Lung (tissue), 12 donors: ENCODE measurements around the gene MEGF10. TPM values are rescaled to one million over a fixed set of nuclear protein-coding genes. Genes with fewer than 3 reads are reported as not detected.

Source experiments
- ATAC-seq: fragments of 200-7000 bp; cut with Tn5 transposase; one replicate; pipeline ENCODE4 v1.9.1; 2020; ENCODE audit warnings: moderate number of reproducible peaks; ENCODE audit not compliant: insufficient read depth, low FRiP score
- DNase-seq, 3 donors: peaks; one replicate each; pipeline ENCODE4 v3.0.0-alpha.2; 2013 to 2017
- H3K27ac ChIP-seq, 2 donors: one replicate each; pipeline ENCODE4 v1.5.1; 2013; ENCODE audit warnings: mild to moderate bottlenecking in 2 of 2, moderate library complexity in 2 of 2, control low read depth in 1 of 2, inconsistent platforms in 1 of 2, low read depth in 1 of 2, low read length in 1 of 2
- H3K27me3 ChIP-seq, 3 donors: one replicate each; pipeline ENCODE4 v1.5.1; 2013; ENCODE audit warnings: low read length in 2 of 3; ENCODE audit not compliant: control insufficient read depth in 3 of 3, insufficient read depth in 3 of 3
- H3K36me3 ChIP-seq, 4 donors: one replicate each; pipeline ENCODE4 v1.5.1; 2013; ENCODE audit warnings: low read length in 4 of 4, mild to moderate bottlenecking in 1 of 4, moderate library complexity in 1 of 4; ENCODE audit not compliant: control insufficient read depth in 4 of 4, insufficient read depth in 4 of 4
- H3K4me1 ChIP-seq, 5 donors: one replicate each; pipeline ENCODE4 v1.5.1; 2013; ENCODE audit warnings: low read length in 5 of 5, mild to moderate bottlenecking in 2 of 5, moderate library complexity in 1 of 5; ENCODE audit not compliant: control insufficient read depth in 5 of 5, insufficient read depth in 5 of 5
- H3K4me3 ChIP-seq: one replicate; pipeline ENCODE4 v1.5.1; 2013; ENCODE audit warnings: mild to moderate bottlenecking, control low read depth, moderate library complexity
- H3K9ac ChIP-seq, 2 donors: one replicate each; pipeline ENCODE4 v1.5.1; 2013; ENCODE audit warnings: low read length in 2 of 2, control low read depth in 1 of 2; ENCODE audit not compliant: insufficient read depth in 1 of 2
- H3K9me3 ChIP-seq, 4 donors: one replicate each; pipeline ENCODE4 v1.5.1; 2013; ENCODE audit warnings: low read length in 3 of 4, mild to moderate bottlenecking in 1 of 4, moderate library complexity in 1 of 4; ENCODE audit not compliant: control insufficient read depth in 4 of 4, insufficient read depth in 3 of 4
- CTCF ChIP-seq: IDR thresholded peaks from 2 replicates; pipeline ENCODE4 v1.5.1; 2012; ENCODE audit warnings: mild to moderate bottlenecking; ENCODE audit errors: control extremely low read depth, extremely low read depth
- WGBS, 2 donors: extraction: QIAGEN DNeasy Blood & Tissue Kit; methylation state at CpG; one replicate each; pipeline ENCODE4 v1.1.7; 2013; 5-methylcytosine and 5-hydroxymethylcytosine counted together
- polyA plus RNA-seq, 2 donors: library from polyadenylated mRNA; stranded (reverse); fragments of 200-250 nt; gene quantifications; one replicate each; pipeline ENCODE4 v1.2.1, GENCODE V29; 2013
- total RNA-seq, 2 donors: library from RNA; depleted of rRNA in 1 of 2; stranded (reverse); fragments of >200 nt in 1 of 2; gene quantifications; one replicate each; pipeline ENCODE4 v1.2.1, GENCODE V29; 2014 to 2021
- donor health status: control.
- donor health status: control.
- donor health status: Bipolar disorder and iron deficiency.
- donor health status: healthy.
- donor health status: DM: yes; HTN: yes; CAD: no.

The MEGF10 gene
- total and polyA plus RNA-seq, 4 donors = 0.02 to 0.82 (median 0.12) TPM

- no peaks in the 10 kb centered on the region for H3K4me1 ChIP-seq
- ATAC-seq = no peak
- no peak overlapping the region for H3K27ac ChIP-seq
- H3K36me3 ChIP-seq = no peaks in the 10 kb centered on the region
- H3K9me3 ChIP-seq = no peaks in the 10 kb centered on the region
- no peak overlapping the region for H3K4me3 ChIP-seq
- H3K9ac ChIP-seq = no peak overlapping the region
- 85 to 93% methylated on average over 4 of the region's 4 CpGs for WGBS, 2 donors
- no peak for TF ChIP-seq CTCF
- DNase-seq = no peak
- H3K27me3 ChIP-seq = peaks cover 0 to 25% (median 9%) of the 10 kb centered on the region in 3 donors
Observed at GRCh38 chr5:127297348-127298035, 6.9 kb downstream of the MEGF10 start.

- 87 to 91% methylated on average over 4 of the region's 4 CpGs for WGBS, 2 donors
- no peak overlapping the region for H3K9ac ChIP-seq
- TF ChIP-seq CTCF = no peak
- no peaks in the 10 kb centered on the region for H3K4me1 ChIP-seq
- no peak overlapping the region for H3K4me3 ChIP-seq
- DNase-seq (no peak), ATAC-seq (no peak)
- peaks cover 0 to 20% (median 5%) of the 10 kb centered on the region in 3 donors for H3K27me3 ChIP-seq
- H3K36me3 ChIP-seq = no peaks in the 10 kb centered on the region
- H3K27ac ChIP-seq = no peak overlapping the region
- no peaks in the 10 kb centered on the region for H3K9me3 ChIP-seq
Observed at GRCh38 chr5:127298036-127298429, 7.4 kb downstream of the MEGF10 start.

GRCh38 chr5:127298656-127299055 is 8.1 kb downstream of the MEGF10 start:
- no peaks in the 10 kb centered on the region for H3K9me3 ChIP-seq
- H3K27ac ChIP-seq = no peak overlapping the region
- H3K27me3 ChIP-seq = peaks cover 0 to 13% (median under 1%) of the 10 kb centered on the region in 3 donors
- H3K9ac ChIP-seq = no peak overlapping the region
- H3K4me1 ChIP-seq = no peaks in the 10 kb centered on the region
- 90 to 94% methylated on average over 5 of the region's 5 CpGs for WGBS, 2 donors
- H3K36me3 ChIP-seq = no peaks in the 10 kb centered on the region
- DNase-seq (no peak), ATAC-seq (no peak)
- no peak overlapping the region for H3K4me3 ChIP-seq
- no peak for TF ChIP-seq CTCF

GRCh38 chr5:127299678-127300077 is 9.1 kb downstream of the MEGF10 start:
- Histone ChIP-seq H3K9me3 (no peaks in the 10 kb centered on the region), H3K27ac (no peak overlapping the region), H3K27me3 (peaks cover 0 to 6% (median 0%) of the 10 kb centered on the region in 3 donors), H3K4me1 (no peaks in the 10 kb centered on the region), H3K4me3 (no peak overlapping the region), H3K36me3 (no peaks in the 10 kb centered on the region), H3K9ac (no peak overlapping the region)
- ATAC-seq (no peak), DNase-seq (no peak)
- no peak for TF ChIP-seq CTCF
- 71 to 75% methylated on average over 2 of the region's 2 CpGs for WGBS, 2 donors
